GM19025 (cell line): Measurements from ENCODE around the gene FAM50A.
"Not testable (repeated sequence)": the region's sequence is repeated elsewhere in the genome, so short reads cannot be mapped to it uniquely, and the experiment has no call there.

Experiments used
- ATAC-seq: cut with Tn5 transposase; IDR thresholded peaks from one replicate; pipeline ENCODE4 v1.9.1; 2021; ENCODE audit warnings: mild to moderate bottlenecking, low read depth, moderate library complexity; ENCODE audit not compliant: unreplicated experiment

FAM50A gene

DNA sequence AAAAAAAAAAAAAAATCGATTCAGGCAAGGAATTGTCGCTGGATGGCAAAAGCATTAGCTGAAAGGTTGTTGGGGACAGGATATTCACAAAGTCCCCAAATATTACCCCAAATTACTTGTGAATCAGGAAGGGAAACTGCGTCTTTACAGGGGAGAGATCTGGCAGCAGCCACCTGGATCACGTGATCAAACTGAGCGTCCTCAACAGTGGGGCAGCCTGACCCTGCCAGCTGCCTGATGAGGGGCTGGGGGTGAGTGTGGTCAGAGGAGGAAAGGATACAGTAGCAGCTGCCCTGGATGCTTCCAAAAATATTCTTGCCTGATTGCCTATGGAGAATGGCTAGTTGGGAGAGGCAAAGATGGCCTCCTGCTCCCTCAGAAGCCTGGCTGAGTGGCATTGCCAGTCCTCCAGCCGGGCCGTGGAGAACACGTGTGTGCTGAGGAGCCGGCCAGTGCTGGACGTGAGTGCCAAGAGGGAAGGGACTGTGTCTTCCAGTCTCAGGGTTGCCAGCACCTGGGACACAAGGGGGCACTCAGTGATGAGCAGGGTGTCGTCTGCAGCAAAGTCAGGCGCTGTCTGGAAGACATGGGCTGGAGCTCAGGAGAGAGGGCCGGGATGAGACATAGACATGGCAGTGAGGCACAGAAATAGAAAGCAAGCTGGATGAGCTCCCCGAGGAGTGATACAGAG, 38.1 kb downstream of the FAM50A start:
- no peak for ATAC-seq

DNA sequence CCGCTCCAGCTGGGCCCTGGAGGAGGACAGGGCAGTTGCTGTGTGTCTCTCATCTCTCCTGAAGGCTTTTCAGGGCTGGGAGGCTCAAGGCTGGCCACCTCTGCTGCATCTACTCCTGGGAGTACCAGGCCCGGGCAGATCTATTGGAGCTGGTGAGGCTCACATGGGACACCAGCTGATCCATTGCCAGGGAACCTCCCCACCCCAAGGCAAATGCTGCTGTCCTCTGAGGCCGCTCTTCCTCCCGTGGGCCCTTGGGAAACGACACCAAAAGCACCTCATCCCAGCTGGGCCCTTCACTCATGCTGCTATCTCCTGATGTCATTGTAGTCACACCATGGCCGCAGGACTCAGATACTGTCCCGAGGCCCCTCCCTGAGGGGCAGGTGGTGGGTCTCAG, 38.8 kb downstream of the FAM50A start:
- no peak for ATAC-seq

- no peak for ATAC-seq
These were observed 39.4 kb downstream of the FAM50A start for GRCh38 chrX:154483325-154483724.

GRCh38 chrX:154484255-154485149, 40.6 kb downstream of the FAM50A start:
- no peak for ATAC-seq

GRCh38 chrX:154485150-154486051, 41.5 kb downstream of the FAM50A start:
- no peak for ATAC-seq

- no peak for ATAC-seq
These were observed 42.1 kb downstream of the FAM50A start for GRCh38 chrX:154486052-154486395.

- ATAC-seq, result peak; percentile 29
These were observed 42.7 kb downstream of the FAM50A start, which contains the start of gene UBL4A for GRCh38 chrX:154486396-154487207. TSS of gene UBL4A (minus strand) at chrX:154486615. CDS start at chrX:154486584, 31 bp downstream.

DNA sequence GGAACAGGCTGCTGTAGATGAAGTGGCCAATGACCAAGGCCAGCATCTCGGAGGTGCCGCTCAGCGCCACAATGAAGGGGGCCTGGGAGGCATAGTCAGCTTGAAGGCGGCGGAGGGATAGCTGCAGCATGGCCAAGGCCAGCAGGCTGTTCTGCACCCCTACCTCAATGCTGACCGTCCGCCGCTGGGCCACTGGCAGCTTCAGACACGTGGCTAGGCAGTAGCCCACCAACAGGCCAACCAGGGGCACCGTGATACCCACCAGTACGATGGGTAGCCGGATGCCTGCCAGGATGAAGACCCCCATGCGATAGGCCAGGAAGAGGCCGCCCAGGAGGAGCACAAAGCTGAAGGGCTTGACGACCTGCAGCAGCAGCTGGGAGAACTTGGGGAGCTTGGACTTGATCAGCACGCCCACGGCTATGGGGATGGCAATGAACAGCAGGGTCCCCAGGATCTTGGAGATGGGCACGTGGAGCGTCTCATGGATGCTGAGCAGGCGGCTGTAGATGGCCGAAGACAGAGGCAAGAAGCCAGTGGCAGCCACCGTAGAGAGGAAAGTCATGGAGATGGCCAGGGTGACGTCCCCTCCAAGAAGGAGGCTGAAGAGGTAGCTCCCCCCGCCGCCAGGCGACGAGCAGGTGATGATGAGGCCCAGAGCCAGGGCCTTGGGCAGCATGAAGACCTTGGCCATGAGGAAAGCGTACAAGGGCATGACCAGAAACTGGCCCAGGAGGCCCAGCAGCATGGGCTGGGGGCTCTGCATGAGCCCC, 43.8 kb downstream of the FAM50A start:
- ATAC-seq, result no peak

- ATAC-seq, result no peak
These were observed 44.6 kb downstream of the FAM50A start for GRCh38 chrX:154488336-154489075.

DNA sequence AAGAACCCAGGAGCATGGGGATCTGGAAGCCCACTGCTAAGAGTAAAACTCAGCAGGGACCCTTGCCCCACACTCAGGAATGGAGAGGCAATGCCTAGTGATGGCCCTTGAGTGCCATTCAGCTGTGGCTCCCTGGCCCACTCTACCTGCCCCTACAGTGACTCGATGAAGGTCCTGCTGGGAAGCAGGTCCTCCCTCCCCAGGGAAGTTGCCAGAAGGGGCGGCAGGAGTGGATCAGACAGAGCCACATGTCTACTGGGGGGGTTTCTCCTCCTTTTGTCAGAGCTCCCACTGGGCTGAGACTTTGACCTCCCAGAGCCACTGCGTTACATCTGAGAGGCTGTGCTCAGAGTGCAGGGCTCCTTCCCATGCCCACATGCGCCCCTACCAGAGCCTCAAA, 45.2 kb downstream of the FAM50A start:
- no peak for ATAC-seq

- peak; percentile 10 for ATAC-seq
These were observed 46.1 kb downstream of the FAM50A start for GRCh38 chrX:154490021-154490413.

DNA sequence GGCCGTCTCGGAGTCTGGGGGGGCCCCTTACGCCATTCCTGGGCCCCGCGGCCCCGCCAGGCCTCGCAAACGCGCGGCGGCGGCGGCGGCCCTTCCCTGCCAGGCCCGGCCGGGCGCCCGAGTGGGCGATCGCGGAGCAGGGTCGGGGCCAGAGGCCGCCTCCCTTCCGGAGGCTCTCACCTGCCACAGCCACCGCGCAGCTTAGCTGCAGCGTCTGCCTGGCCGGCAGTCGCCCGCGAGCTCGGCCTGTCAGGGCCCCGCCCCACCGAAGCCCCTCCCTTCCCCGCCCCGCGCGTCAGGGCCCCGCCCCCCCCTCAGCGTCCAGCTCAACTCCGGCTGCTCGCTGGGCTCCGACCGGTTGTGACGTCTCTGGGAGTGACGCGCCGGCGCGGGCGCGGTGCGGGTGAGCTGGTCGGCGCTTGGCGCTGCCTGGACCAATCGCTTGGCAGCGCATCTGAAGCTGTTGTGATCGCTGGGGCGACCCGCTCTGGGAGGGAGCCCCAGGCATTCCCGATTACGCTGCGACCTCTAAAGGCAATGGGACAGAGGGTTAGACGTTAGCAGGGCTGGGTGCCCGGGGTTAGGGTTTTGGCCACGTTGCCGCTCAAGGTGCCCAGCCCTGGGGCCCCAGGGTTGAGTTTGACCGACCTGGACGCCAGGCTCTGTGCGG, 46.6 kb downstream of the FAM50A start, which contains the start of gene SLC10A3:
Gene SLC10A3, minus strand, starts transcription at position 216 of the 670 bp plus-strand sequence. CDS start 1,689 bp downstream, outside the sequence.
- peak; percentile 82 for ATAC-seq

DNA sequence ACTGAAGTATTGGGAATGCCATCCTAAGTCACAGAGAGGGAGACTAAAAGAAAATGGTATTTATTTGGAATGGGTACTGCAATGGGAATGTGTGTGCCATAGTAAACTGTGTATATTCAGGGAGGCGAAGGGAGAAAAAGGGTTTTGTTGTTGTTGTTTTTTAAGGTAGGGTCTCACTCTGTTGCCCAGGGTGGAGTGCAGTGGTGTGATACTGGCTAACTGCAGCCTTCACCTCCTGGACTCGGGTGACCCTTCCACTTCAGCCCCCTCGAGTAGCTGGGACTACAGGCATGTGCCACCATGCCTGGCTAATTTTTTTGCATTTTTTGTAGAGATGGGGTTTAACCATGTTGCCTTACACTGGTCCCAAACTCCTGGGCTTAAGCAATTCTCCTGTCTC, 50.8 kb downstream of the FAM50A start:
- ATAC-seq, result no peak

- no peak for ATAC-seq
These were observed 51.6 kb downstream of the FAM50A start for GRCh38 chrX:154495472-154495922.

DNA sequence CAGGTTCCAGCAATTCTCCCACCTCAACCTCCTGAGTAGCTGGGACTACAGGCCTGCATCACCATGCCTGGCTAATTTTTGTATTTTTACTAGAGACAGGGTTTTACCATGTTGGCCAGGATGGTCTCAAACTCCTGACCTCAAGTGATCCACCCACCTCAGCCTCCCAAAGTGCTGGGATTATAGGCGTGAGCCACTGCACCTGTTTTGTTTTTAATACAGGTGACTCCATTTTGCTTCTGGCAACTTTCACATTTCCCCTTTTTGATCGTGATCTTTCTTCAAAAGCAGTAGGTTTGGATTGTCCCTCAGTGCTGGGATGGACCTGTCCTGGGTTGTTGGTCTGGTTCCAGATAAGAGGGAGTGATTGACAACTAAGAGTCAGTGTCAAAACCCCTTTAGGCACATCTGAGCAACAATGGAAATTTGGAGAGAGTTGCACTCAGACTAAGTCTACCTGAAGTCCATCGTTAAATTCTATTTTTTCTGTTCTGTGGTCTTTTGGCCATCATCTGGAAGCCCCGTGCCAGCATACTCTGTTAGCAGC, 52.7 kb downstream of the FAM50A start:
- not testable (repeated sequence) for ATAC-seq
